ENCODE measurements around the gene VARS2. TPM values are rescaled to one million over a fixed set of nuclear protein-coding genes. Genes with fewer than 3 reads are reported as not detected.
"Not testable (repeated sequence)": the region's sequence is repeated elsewhere in the genome, so short reads cannot be mapped to it uniquely, and the experiment has no call there.

The VARS2 gene
- total RNA-seq = 5.7 TPM

GRCh38 chr6:30914076-30914853 lies at the start of gene VARS2:
TSS of gene VARS2 (plus strand) at chr6:30914238. CDS start at chr6:30914837, 599 bp downstream.
- Histone ChIP-seq H3K9me3 (no peaks in the 10 kb centered on the region), H3K27ac (peak within 1 kb of the TSS; percentile 78 to 86), H3K27me3 (no peaks in the 10 kb centered on the region), H3K4me3 (peak within 1 kb of the TSS; percentile 60 to 65), H3K4me1 (peaks cover 4 to 16% of the 10 kb centered on the region in 2 donors), H3K36me3 (peaks cover 20 to 47% of the 10 kb centered on the region in 2 donors)
- TF ChIP-seq, protein P1, sequence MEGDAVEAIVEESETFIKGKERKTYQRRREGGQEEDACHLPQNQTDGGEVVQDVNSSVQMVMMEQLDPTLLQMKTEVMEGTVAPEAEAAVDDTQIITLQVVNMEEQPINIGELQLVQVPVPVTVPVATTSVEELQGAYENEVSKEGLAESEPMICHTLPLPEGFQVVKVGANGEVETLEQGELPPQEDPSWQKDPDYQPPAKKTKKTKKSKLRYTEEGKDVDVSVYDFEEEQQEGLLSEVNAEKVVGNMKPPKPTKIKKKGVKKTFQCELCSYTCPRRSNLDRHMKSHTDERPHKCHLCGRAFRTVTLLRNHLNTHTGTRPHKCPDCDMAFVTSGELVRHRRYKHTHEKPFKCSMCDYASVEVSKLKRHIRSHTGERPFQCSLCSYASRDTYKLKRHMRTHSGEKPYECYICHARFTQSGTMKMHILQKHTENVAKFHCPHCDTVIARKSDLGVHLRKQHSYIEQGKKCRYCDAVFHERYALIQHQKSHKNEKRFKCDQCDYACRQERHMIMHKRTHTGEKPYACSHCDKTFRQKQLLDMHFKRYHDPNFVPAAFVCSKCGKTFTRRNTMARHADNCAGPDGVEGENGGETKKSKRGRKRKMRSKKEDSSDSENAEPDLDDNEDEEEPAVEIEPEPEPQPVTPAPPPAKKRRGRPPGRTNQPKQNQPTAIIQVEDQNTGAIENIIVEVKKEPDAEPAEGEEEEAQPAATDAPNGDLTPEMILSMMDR (IDR thresholded peaks at IDR 0.05) = peak in 2 of 3 experiments; percentile 17 to 45
- DNase-seq (ENCODE audit: low spot score in 2 of 2) = peak; percentile 72 to 95
- intact Hi-C loops (cut with DNase I) = loop anchor here (1.0 to 10.0 kb wide), 5 partner anchors 29 to 429 kb away; partner anchors contain the start of genes DDR1, FLOT1 and HLA-E

GRCh38 chr6:30864325-30864724 lies 49.7 kb upstream of the VARS2 start:
- H3K27ac ChIP-seq = no peak overlapping the region
- intact Hi-C loops (cut with DNase I) = no loop called here
- no peaks in the 10 kb centered on the region for H3K4me1 ChIP-seq
- DNase-seq (ENCODE audit: low spot score in 2 of 2) = peak in 1 of 2 donors; percentile 22
- H3K4me3 ChIP-seq = no peak overlapping the region
- H3K36me3 ChIP-seq = no peaks in the 10 kb centered on the region
- H3K9me3 ChIP-seq = peaks cover 0 to 6% of the 10 kb centered on the region in 2 donors
- TF ChIP-seq, protein P1 (IDR thresholded peaks at IDR 0.05) = no peak
- H3K27me3 ChIP-seq = no peaks in the 10 kb centered on the region

GRCh38 chr6:30869241-30869749 lies 44.7 kb upstream of the VARS2 start:
- H3K27me3 ChIP-seq; H3K4me1 ChIP-seq; H3K36me3 ChIP-seq; intact Hi-C loops (cut with DNase I); H3K4me3 ChIP-seq; H3K27ac ChIP-seq: not testable (repeated sequence)
- H3K9me3 ChIP-seq = peaks cover 0 to 20% of the 10 kb centered on the region in 2 donors
- peak in 1 of 2 donors; percentile 15 for DNase-seq (ENCODE audit: low spot score in 2 of 2)

- H3K4me3 ChIP-seq = no peak overlapping the region
- no peak for DNase-seq (ENCODE audit: low spot score in 2 of 2)
- H3K27ac ChIP-seq = no peak overlapping the region
- TF ChIP-seq, protein P1 (IDR thresholded peaks at IDR 0.05) = no peak
- no peaks in the 10 kb centered on the region for H3K27me3 ChIP-seq
- intact Hi-C loops (cut with DNase I) = no loop called here
- peaks cover 0 to 20% of the 10 kb centered on the region in 2 donors for H3K9me3 ChIP-seq
- H3K36me3 ChIP-seq = no peaks in the 10 kb centered on the region
- no peaks in the 10 kb centered on the region for H3K4me1 ChIP-seq
Observed at GRCh38 chr6:30870546-30870945, 43.5 kb upstream of the VARS2 start.

- DNase-seq (ENCODE audit: low spot score in 2 of 2) = no peak
- no peaks in the 10 kb centered on the region for H3K27me3 ChIP-seq
- peaks cover 0 to under 1% of the 10 kb centered on the region in 2 donors for H3K4me1 ChIP-seq
- H3K27ac ChIP-seq = no peak overlapping the region
- intact Hi-C loops (cut with DNase I) = no loop called here
- TF ChIP-seq, protein P1 (IDR thresholded peaks at IDR 0.05) = no peak
- H3K4me3 ChIP-seq = no peak overlapping the region
- no peaks in the 10 kb centered on the region for H3K36me3 ChIP-seq
- peaks cover 0 to 20% of the 10 kb centered on the region in 2 donors for H3K9me3 ChIP-seq
Observed at GRCh38 chr6:30871592-30872183, 42.4 kb upstream of the VARS2 start.

GRCh38 chr6:30873137-30873640 lies 40.8 kb upstream of the VARS2 start:
- intact Hi-C loops (cut with DNase I) = no loop called here

DNA sequence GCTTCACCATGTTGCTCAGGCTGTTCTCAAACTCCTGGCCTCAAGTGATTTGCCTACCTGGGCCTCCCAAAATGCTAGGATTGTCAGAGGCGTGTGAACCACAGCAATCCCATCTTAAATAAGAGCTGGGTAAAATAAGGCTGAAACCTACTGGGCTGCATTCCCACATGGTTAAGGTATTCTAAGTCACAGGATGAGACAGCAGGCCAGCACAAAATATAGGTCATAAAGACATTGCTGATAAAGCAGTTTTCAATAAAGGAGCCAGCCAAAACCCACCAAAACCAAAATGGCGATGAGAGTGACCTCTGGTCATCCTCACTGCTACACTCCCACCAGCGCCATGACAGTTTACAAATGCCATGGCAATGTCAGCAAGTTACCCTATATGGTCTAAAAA lies 40.2 kb upstream of the VARS2 start:
- H3K27me3 ChIP-seq; DNase-seq (ENCODE audit: low spot score in 2 of 2); H3K36me3 ChIP-seq; intact Hi-C loops (cut with DNase I); H3K27ac ChIP-seq; H3K4me3 ChIP-seq: not testable (repeated sequence)
- H3K4me1 ChIP-seq = peaks cover 0 to 11% of the 10 kb centered on the region in 2 donors
- peaks cover 0 to 19% of the 10 kb centered on the region in 2 donors for H3K9me3 ChIP-seq

More at GRCh38 chr6:30873137-30873640, 40.8 kb upstream of the VARS2 start:
- Histone ChIP-seq H3K4me3 (no peak overlapping the region), H3K9me3 (peaks cover 0 to 20% of the 10 kb centered on the region in 2 donors), H3K27me3 (no peaks in the 10 kb centered on the region), H3K4me1 (peaks cover 0 to 11% of the 10 kb centered on the region in 2 donors), H3K36me3 (no peaks in the 10 kb centered on the region), H3K27ac (no peak overlapping the region)
- no peak for DNase-seq (ENCODE audit: low spot score in 2 of 2)
- TF ChIP-seq, protein P1 (IDR thresholded peaks at IDR 0.05) = no peak

All from ascending aorta (tissue), 2 donors.